Liver (tissue), 9 donors: ENCODE results near the gene FLNC. TPM values are rescaled to one million over a fixed set of nuclear protein-coding genes. Genes with fewer than 3 reads are reported as not detected.

Experiments
- DNase-seq: peaks from one replicate; pipeline ENCODE4 v3.0.0-alpha.2; 2017; ENCODE audit warnings: low spot score
- H3K27ac ChIP-seq, 2 donors: one replicate each; pipeline ENCODE4 v1.7.0; 2013; ENCODE audit warnings: inconsistent platforms in 2 of 2, low read length in 2 of 2, control low read depth in 1 of 2, low read depth in 1 of 2, mild to moderate bottlenecking in 1 of 2
- H3K27me3 ChIP-seq, 4 donors: one replicate each; pipeline versions ENCODE4 v1.6.1 to v1.7.0; 2013; ENCODE audit warnings: low read length in 3 of 4, inconsistent platforms in 1 of 4, mild to moderate bottlenecking in 1 of 4, moderate library complexity in 1 of 4; ENCODE audit not compliant: control insufficient read depth in 4 of 4, insufficient read depth in 4 of 4
- H3K36me3 ChIP-seq, 4 donors: one replicate each; pipeline versions ENCODE4 v1.6.1 to v1.7.0; 2013; ENCODE audit warnings: low read length in 3 of 4, mild to moderate bottlenecking in 3 of 4, low read depth in 1 of 4, moderate library complexity in 1 of 4; ENCODE audit not compliant: control insufficient read depth in 4 of 4, insufficient read depth in 3 of 4
- H3K4me1 ChIP-seq, 4 donors: one replicate each; pipeline versions ENCODE4 v1.6.1 to v1.7.0; 2013; ENCODE audit warnings: low read length in 3 of 4, mild to moderate bottlenecking in 3 of 4, moderate library complexity in 1 of 4; ENCODE audit not compliant: control insufficient read depth in 4 of 4, insufficient read depth in 4 of 4
- H3K4me3 ChIP-seq, 3 donors: one replicate each; pipeline versions ENCODE4 v1.6.1 to v1.7.0; 2013; ENCODE audit warnings: low read length in 3 of 3, control low read depth in 1 of 3, low read depth in 1 of 3, mild to moderate bottlenecking in 1 of 3
- H3K9ac ChIP-seq, 2 donors: one replicate each; pipeline ENCODE4 v1.7.0; 2013; ENCODE audit warnings: low read length in 2 of 2, mild to moderate bottlenecking in 2 of 2, moderate library complexity in 2 of 2, control low read depth in 1 of 2, low read depth in 1 of 2
- H3K9me3 ChIP-seq, 4 donors: one replicate each; pipeline versions ENCODE4 v1.6.1 to v1.7.0; 2013; ENCODE audit warnings: low read length in 3 of 4; ENCODE audit not compliant: control insufficient read depth in 4 of 4
- ATF3 ChIP-seq: IDR thresholded peaks from 2 replicates; pipeline ENCODE4 v1.6.1; 2016; ENCODE audit warnings: antibody characterized with exemption
- EGR1 ChIP-seq, 2 donors: IDR thresholded peaks; 2 replicates each; pipeline ENCODE4 v1.6.1; 2016 to 2018; ENCODE audit warnings: antibody characterized with exemption in 2 of 2, low read depth in 2 of 2
- FOXA1 ChIP-seq: IDR thresholded peaks from 2 replicates; pipeline ENCODE4 v1.6.1; 2016; ENCODE audit warnings: antibody characterized with exemption
- FOXA2 ChIP-seq: IDR thresholded peaks from 2 replicates; pipeline ENCODE4 v1.6.1; 2016; ENCODE audit warnings: antibody characterized with exemption
- GABPA ChIP-seq, 2 donors: IDR thresholded peaks in 1 of 2; conservative IDR thresholded peaks in 1 of 2; 2 replicates each; pipeline ENCODE4 v1.6.1; 2016; ENCODE audit warnings: antibody characterized with exemption in 2 of 2, mild to moderate bottlenecking in 1 of 2, moderate library complexity in 1 of 2
- HNF4A ChIP-seq, 2 donors: conservative IDR thresholded peaks; 2 replicates each; pipeline ENCODE4 v1.6.1; 2016; ENCODE audit warnings: antibody characterized with exemption in 2 of 2, mild to moderate bottlenecking in 2 of 2
- HNF4G ChIP-seq: IDR thresholded peaks from 2 replicates; pipeline ENCODE4 v1.6.1; 2016; ENCODE audit warnings: antibody characterized with exemption
- JUND ChIP-seq, 2 donors: IDR thresholded peaks; 2 replicates each; pipeline ENCODE4 v1.6.1; 2016; ENCODE audit warnings: antibody characterized with exemption in 2 of 2
- MAX ChIP-seq: IDR thresholded peaks from 2 replicates; pipeline ENCODE4 v1.6.1; 2016; ENCODE audit warnings: antibody characterized with exemption
- NR2F2 ChIP-seq: IDR thresholded peaks from 2 replicates; pipeline ENCODE4 v1.6.1; 2016; ENCODE audit warnings: antibody characterized with exemption
- RAD21 ChIP-seq, 2 donors: IDR thresholded peaks; 2 replicates each; pipeline ENCODE4 v1.6.1; 2016; ENCODE audit warnings: antibody characterized with exemption in 2 of 2, mild to moderate bottlenecking in 2 of 2
- REST ChIP-seq: IDR thresholded peaks from 2 replicates; pipeline ENCODE4 v1.6.1; 2016; ENCODE audit warnings: antibody characterized with exemption, mild to moderate bottlenecking
- RXRA ChIP-seq, 2 donors: IDR thresholded peaks; 2 replicates each; pipeline ENCODE4 v1.6.1; 2017 to 2018; ENCODE audit warnings: antibody characterized with exemption in 2 of 2, mild to moderate bottlenecking in 1 of 2
- SP1 ChIP-seq: IDR thresholded peaks from 2 replicates; pipeline ENCODE4 v1.6.1; 2018; ENCODE audit warnings: antibody characterized with exemption, mild to moderate bottlenecking
- TAF1 ChIP-seq: conservative IDR thresholded peaks from 2 replicates; pipeline ENCODE4 v1.6.1; 2016; ENCODE audit warnings: antibody characterized with exemption, mild to moderate bottlenecking
- YY1 ChIP-seq: IDR thresholded peaks from 2 replicates; pipeline ENCODE4 v1.6.1; 2016; ENCODE audit warnings: antibody characterized with exemption, mild to moderate bottlenecking
- WGBS: extraction: QIAGEN DNeasy Blood & Tissue Kit; methylation state at CpG from one replicate; pipeline ENCODE4 v1.1.7; 2013; 5-methylcytosine and 5-hydroxymethylcytosine counted together
- polyA plus RNA-seq, 2 donors: library from polyadenylated mRNA; stranded (reverse) in 1 of 2; unstranded in 1 of 2; fragments of 200-250 nt in 1 of 2; fragments of >200 nt in 1 of 2; fragmentation: Nextera tagmentation in 1 of 2; extraction: Ambion mirVana in 1 of 2; gene quantifications; one replicate each; pipeline versions ENCODE4 v1.2.1 to v1.2.3, GENCODE V29; 2013 to 2015
- total RNA-seq, 2 donors: library from RNA; depleted of rRNA; stranded (reverse); fragments of >200 nt; gene quantifications; one replicate each; pipeline ENCODE4 v1.2.3, GENCODE V29; 2014
- donor health status: healthy.
- donor health status: healthy.
- donor health status: healthy.
- donor health status: healthy.
- donor health status: healthy.

FLNC gene
- total and polyA plus RNA-seq, 4 donors: 0.03 to 2.3 (median 0.53) TPM

- Histone ChIP-seq H3K36me3 (no peaks in the 10 kb centered on the region), H3K4me3 (no peak overlapping the region), H3K9me3 (no peaks in the 10 kb centered on the region), H3K4me1 (no peaks in the 10 kb centered on the region), H3K27me3 (no peaks in the 10 kb centered on the region), H3K9ac (no peak overlapping the region), H3K27ac (no peak overlapping the region)
- TF ChIP-seq SP1 (no peak), HNF4G (no peak), REST (no peak), RXRA (IDR thresholded peaks at IDR 0.05) (no peak), HNF4A (conservative IDR thresholded peaks at IDR 0.05) (no peak), NR2F2 (no peak), MAX (no peak), RAD21 (IDR thresholded peaks at IDR 0.05) (no peak), FOXA2 (no peak), TAF1 (no peak), ATF3 (no peak)
- WGBS: 92% methylated on average over 28 of the region's 28 CpGs
- DNase-seq: no peak
These were observed 22.5 kb downstream of the FLNC start for GRCh38 chr7:128852537-128853254.

- Histone ChIP-seq H3K4me1 (no peaks in the 10 kb centered on the region), H3K27ac (no peak overlapping the region), H3K4me3 (no peak overlapping the region), H3K9ac (no peak overlapping the region), H3K9me3 (no peaks in the 10 kb centered on the region), H3K36me3 (no peaks in the 10 kb centered on the region), H3K27me3 (no peaks in the 10 kb centered on the region)
- 81% methylated on average over 23 of the region's 23 CpGs for WGBS
- DNase-seq: no peak
- TF ChIP-seq GABPA (IDR thresholded peaks at IDR 0.05 in 1 of 2, conservative IDR thresholded peaks at IDR 0.05 in 1 of 2): no peak
- TF ChIP-seq HNF4A (conservative IDR thresholded peaks at IDR 0.05): no peak
- no peak for TF ChIP-seq EGR1 (IDR thresholded peaks at IDR 0.05; ENCODE audit: low read depth in 2 of 2)
- no peak for TF ChIP-seq YY1
- TF ChIP-seq RAD21 (IDR thresholded peaks at IDR 0.05): no peak
- no peak for TF ChIP-seq TAF1
- TF ChIP-seq SP1: no peak
- TF ChIP-seq HNF4G: no peak
- no peak for TF ChIP-seq RXRA (IDR thresholded peaks at IDR 0.05)
- no peak for TF ChIP-seq MAX
These were observed 23.6 kb downstream of the FLNC start for GRCh38 chr7:128853799-128854198.

- 90% methylated on average over 21 of the region's 21 CpGs for WGBS
- Histone ChIP-seq H3K27me3 (no peaks in the 10 kb centered on the region), H3K9me3 (no peaks in the 10 kb centered on the region), H3K36me3 (no peaks in the 10 kb centered on the region), H3K27ac (no peak overlapping the region), H3K4me1 (no peaks in the 10 kb centered on the region), H3K9ac (no peak overlapping the region), H3K4me3 (no peak overlapping the region)
- DNase-seq: no peak
- TF ChIP-seq HNF4G: no peak
- TF ChIP-seq JUND (IDR thresholded peaks at IDR 0.05): no peak
- no peak for TF ChIP-seq YY1
- TF ChIP-seq FOXA1: no peak
- no peak for TF ChIP-seq HNF4A (conservative IDR thresholded peaks at IDR 0.05)
- no peak for TF ChIP-seq NR2F2
- no peak for TF ChIP-seq MAX
- TF ChIP-seq EGR1 (IDR thresholded peaks at IDR 0.05; ENCODE audit: low read depth in 2 of 2): no peak
- TF ChIP-seq ATF3: no peak
- TF ChIP-seq REST: no peak
These were observed 24.2 kb downstream of the FLNC start for GRCh38 chr7:128854396-128854795.
